OCI-LY1 (cell line): Measurements from ENCODE around the gene PPP1R3E.

Source experiments
- H2AFZ ChIP-seq: fragments of 200-600 bp; sonication (generic), shearing (Covaris generic); 2 replicates; pipeline ENCODE4 v1.6.0; 2014; ENCODE audit warnings: antibody characterized with exemption, mild to moderate bottlenecking, low read length
- H3F3A ChIP-seq: fragments of 200-600 bp; sonication (generic), shearing (Covaris generic); 2 replicates; pipeline ENCODE4 v1.6.0; 2014; ENCODE audit warnings: mild to moderate bottlenecking, antibody characterized with exemption, low read length, moderate library complexity; ENCODE audit not compliant: insufficient read depth
- H3K27ac ChIP-seq: fragments of 200-600 bp; sonication (generic); 2 replicates; pipeline ENCODE4 v1.5.1; 2014; ENCODE audit warnings: low read length, mixed run types, mild to moderate bottlenecking, low read depth; ENCODE audit not compliant: poor library complexity, severe bottlenecking
- H3K27me3 ChIP-seq: fragments of 200-600 bp; sonication (generic); 2 replicates; pipeline ENCODE4 v1.6.0; 2014; ENCODE audit warnings: antibody characterized with exemption, mild to moderate bottlenecking, low read length, moderate library complexity; ENCODE audit not compliant: insufficient read depth
- H3K36me3 ChIP-seq: fragments of 200-600 bp; sonication (generic); 2 replicates; pipeline ENCODE4 v1.6.1; 2014; ENCODE audit warnings: mild to moderate bottlenecking, antibody characterized with exemption, low read length, moderate library complexity, mixed read lengths; ENCODE audit not compliant: insufficient read depth
- H3K4me1 ChIP-seq: fragments of 200-600 bp; sonication (generic); 2 replicates; pipeline ENCODE4 v1.5.1; 2014; ENCODE audit warnings: mild to moderate bottlenecking, low read length, moderate library complexity; ENCODE audit not compliant: insufficient read depth, severe bottlenecking
- H3K4me2 ChIP-seq: fragments of 200-600 bp; sonication (generic), shearing (Covaris generic); 2 replicates; pipeline ENCODE4 v1.6.1; 2014; ENCODE audit warnings: low read length
- H3K4me3 ChIP-seq: fragments of 200-600 bp; sonication (generic); 2 replicates; pipeline ENCODE4 v1.5.1; 2014; ENCODE audit warnings: low read length, low read depth, mild to moderate bottlenecking, mixed read lengths; ENCODE audit not compliant: poor library complexity, severe bottlenecking
- H3K79me2 ChIP-seq: fragments of 200-600 bp; shearing (Covaris generic); 2 replicates; pipeline ENCODE4 v1.6.1; 2016; ENCODE audit warnings: mixed run types, low read length, mixed read lengths; ENCODE audit not compliant: insufficient read depth
- H3K9ac ChIP-seq: fragments of 200-600 bp; sonication (generic), shearing (Covaris generic); 2 replicates; pipeline ENCODE4 v1.6.1; 2014; ENCODE audit warnings: mild to moderate bottlenecking, low read length, mixed read lengths
- H3K9me2 ChIP-seq: fragments of 200-600 bp; sonication (generic), shearing (Covaris generic); 2 replicates; pipeline ENCODE4 v1.6.1; 2014; ENCODE audit warnings: low read depth, mild to moderate bottlenecking, low read length, mixed read lengths
- H3K9me3 ChIP-seq: fragments of 200-600 bp; shearing (Covaris generic); 2 replicates; pipeline ENCODE4 v1.6.1; 2014; ENCODE audit warnings: low read length, mixed read lengths
- H4K20me1 ChIP-seq: fragments of 200-600 bp; sonication (generic), shearing (Covaris generic); 2 replicates; pipeline ENCODE4 v1.6.0; 2016; ENCODE audit warnings: mild to moderate bottlenecking, low read length; ENCODE audit not compliant: insufficient read depth
- CTCF ChIP-seq: fragments of 200-600 bp; sonication (generic), shearing (Covaris generic); IDR thresholded peaks from 2 replicates; pipeline ENCODE4 v1.5.1; 2017; ENCODE audit warnings: mild to moderate bottlenecking, antibody characterized with exemption, low read length, moderate library complexity, mixed read lengths
- EZH2 ChIP-seq: fragments of 200-600 bp; sonication (generic), shearing (Covaris generic); IDR thresholded peaks from 2 replicates; pipeline ENCODE4 v1.8.0; 2017; ENCODE audit warnings: borderline replicate concordance, mixed run types, mild to moderate bottlenecking, antibody characterized with exemption, low read length, moderate library complexity, mixed read lengths

Gene PPP1R3E

GRCh38 chr14:23248601-23249000 lies 54.1 kb downstream of the PPP1R3E start:
- no peak for TF ChIP-seq EZH2
- TF ChIP-seq CTCF = no peak

More at GRCh38 chr14:23248601-23249000, 54.1 kb downstream of the PPP1R3E start:
- H3K27ac ChIP-seq = no peak overlapping the region
- no peaks in the 10 kb centered on the region for H3F3A ChIP-seq
- H3K36me3 ChIP-seq = no peaks in the 10 kb centered on the region
- H3K9me2 ChIP-seq = no peaks in the 10 kb centered on the region
- no peak overlapping the region for H2AFZ ChIP-seq
- H3K4me1 ChIP-seq = no peaks in the 10 kb centered on the region
- no peaks in the 10 kb centered on the region for H4K20me1 ChIP-seq
- no peak overlapping the region for H3K4me3 ChIP-seq
- no peaks in the 10 kb centered on the region for H3K79me2 ChIP-seq
- no peaks in the 10 kb centered on the region for H3K9me3 ChIP-seq
- H3K27me3 ChIP-seq = no peaks in the 10 kb centered on the region; the same call in 1 of the 2 replicates
- H3K4me2 ChIP-seq = no peak overlapping the region
- H3K9ac ChIP-seq = no peak overlapping the region
